Cardiac fibroblast (primary cell): ENCODE measurements around the gene CHM.
"Not testable (repeated sequence)": the region's sequence is repeated elsewhere in the genome, so short reads cannot be mapped to it uniquely, and the experiment has no call there.

Experiments
- DNase-seq, 2 donors: peaks; one replicate each; pipeline versions ENCODE4 v3.0.0 to v3.0.0-alpha.2; 2010; ENCODE audit warnings: low read depth in 2 of 2
- H3K4me3 ChIP-seq, 2 donors: replicated peaks in 1 of 2; 1 replicate in 1 of 2; 2 replicates in 1 of 2; pipeline ENCODE4 v1.5.1; 2011; ENCODE audit warnings: low read depth in 2 of 2, low read length in 2 of 2, mild to moderate bottlenecking in 2 of 2, moderate library complexity in 1 of 2
- CTCF ChIP-seq: IDR thresholded peaks from one replicate; pipeline ENCODE4 v1.5.1; 2011; ENCODE audit warnings: low read depth, mild to moderate bottlenecking, low read length, inconsistent platforms

Gene CHM

GRCh38 chrX:86014421-86014820, 32.9 kb downstream of the CHM start:
- no peak for DNase-seq
- TF ChIP-seq CTCF = no peak
- H3K4me3 ChIP-seq = no peak overlapping the region

GRCh38 chrX:86013792-86014191, 33.6 kb downstream of the CHM start:
- no peak for DNase-seq
- no peak overlapping the region for H3K4me3 ChIP-seq
- no peak for TF ChIP-seq CTCF

- no peak for TF ChIP-seq CTCF
- no peak overlapping the region for H3K4me3 ChIP-seq
- DNase-seq = no peak
These were observed 35.2 kb downstream of the CHM start for GRCh38 chrX:86012188-86012587.

GRCh38 chrX:86009803-86010202, 37.6 kb downstream of the CHM start:
- not testable (repeated sequence) for H3K4me3 ChIP-seq, DNase-seq

GRCh38 chrX:86007891-86008290, 39.5 kb downstream of the CHM start:
- H3K4me3 ChIP-seq, DNase-seq: not testable (repeated sequence)

- DNase-seq = peak; percentile 7 to 45
- H3K4me3 ChIP-seq = no peak overlapping the region
- TF ChIP-seq CTCF = no peak
These were observed 45.1 kb downstream of the CHM start for GRCh38 chrX:86002076-86002896.

GRCh38 chrX:85998954-85999353, 48.4 kb downstream of the CHM start:
- no peak for DNase-seq
- no peak for TF ChIP-seq CTCF
- H3K4me3 ChIP-seq = no peak overlapping the region

- no peak overlapping the region for H3K4me3 ChIP-seq
- DNase-seq = no peak
- TF ChIP-seq CTCF = no peak
These were observed 50.8 kb downstream of the CHM start for GRCh38 chrX:85996555-85996954.
